Limb (tissue), 2 donors: ENCODE results near the gene ADAMTS17.

Experiments
- DNase-seq, 2 donors: peaks; one replicate each; pipeline ENCODE4 v3.0.0-alpha.2; 2016; ENCODE audit errors: extremely low spot score in 2 of 2

ADAMTS17 gene

GRCh38 chr15:100053474-100054121 lies 288.2 kb downstream of the ADAMTS17 start:
- no peak for DNase-seq

GRCh38 chr15:100052716-100053473 lies 288.9 kb downstream of the ADAMTS17 start:
- DNase-seq, result no peak

GRCh38 chr15:100050877-100051786 lies 290.6 kb downstream of the ADAMTS17 start:
- DNase-seq, result no peak

DNA sequence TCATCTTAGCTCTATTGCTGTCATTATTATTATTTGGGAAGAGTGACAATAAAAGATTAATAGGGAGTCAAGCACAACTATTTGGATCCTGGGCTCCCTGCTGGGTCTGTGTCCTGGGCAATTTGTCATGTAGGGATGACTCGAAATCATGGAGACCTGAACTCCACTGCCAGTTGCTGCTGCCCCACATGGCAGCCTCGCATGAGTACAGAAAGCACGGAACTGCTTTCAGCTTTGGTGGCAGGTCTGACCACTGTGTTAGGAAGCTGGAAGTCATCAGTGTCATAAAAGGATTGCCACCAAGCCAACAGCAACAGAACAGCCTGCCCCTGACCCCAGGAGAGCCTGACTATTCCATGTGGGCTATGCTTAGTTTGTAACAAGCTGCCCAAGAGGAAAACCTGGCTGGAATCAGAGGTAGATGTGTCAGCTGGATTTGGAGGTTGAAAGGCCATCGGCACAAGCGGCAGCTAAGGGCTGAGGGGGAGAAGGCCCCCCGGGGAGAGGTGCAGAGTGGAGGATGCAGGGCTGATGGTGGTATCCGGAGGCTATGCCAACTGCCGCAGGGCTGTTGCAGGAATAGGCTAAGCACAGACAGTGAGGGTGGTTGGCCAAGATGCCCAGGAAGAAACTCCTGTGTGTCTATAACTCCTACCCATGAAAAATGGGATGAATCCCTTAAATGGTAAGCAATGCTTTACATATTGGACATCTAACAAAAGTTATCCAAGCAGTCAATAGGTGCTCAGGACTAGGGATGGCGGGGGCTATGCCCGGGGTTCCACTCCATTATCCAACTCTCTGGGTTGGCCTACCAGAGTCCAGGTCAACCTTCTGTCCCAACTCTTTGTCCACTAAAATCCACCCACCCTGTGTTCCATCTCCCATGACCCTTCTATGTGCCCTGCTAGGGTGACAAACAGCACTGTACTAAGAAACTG lies 291.6 kb downstream of the ADAMTS17 start:
- DNase-seq, result no peak

- DNase-seq, result no peak
These were observed 292.3 kb downstream of the ADAMTS17 start for GRCh38 chr15:100049483-100049882.

DNA sequence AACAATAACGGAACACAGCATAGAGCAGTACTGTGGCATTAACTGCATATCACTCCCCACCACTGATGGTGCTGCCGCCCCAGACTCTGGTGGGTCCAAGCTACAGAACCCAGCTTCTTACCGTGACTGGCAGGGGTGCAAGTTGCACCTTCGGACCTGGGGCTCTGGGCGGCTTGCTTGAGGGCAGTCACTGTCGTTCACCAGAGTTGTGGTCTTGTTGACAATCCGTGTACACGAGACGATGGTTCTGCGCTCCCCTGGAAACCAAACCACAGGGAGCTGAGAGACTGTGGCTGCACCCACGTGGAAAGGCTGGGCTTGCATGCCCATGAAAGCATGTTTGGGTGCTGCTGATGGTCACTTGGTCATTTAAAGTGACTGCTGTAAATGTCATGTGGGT lies 293.0 kb downstream of the ADAMTS17 start:
- no peak for DNase-seq

GRCh38 chr15:100043692-100044091 lies 298.1 kb downstream of the ADAMTS17 start:
- DNase-seq, result no peak

GRCh38 chr15:100043068-100043641 lies 298.6 kb downstream of the ADAMTS17 start:
- no peak for DNase-seq

- no peak for DNase-seq
These were observed 299.2 kb downstream of the ADAMTS17 start for GRCh38 chr15:100042558-100042957.

DNA sequence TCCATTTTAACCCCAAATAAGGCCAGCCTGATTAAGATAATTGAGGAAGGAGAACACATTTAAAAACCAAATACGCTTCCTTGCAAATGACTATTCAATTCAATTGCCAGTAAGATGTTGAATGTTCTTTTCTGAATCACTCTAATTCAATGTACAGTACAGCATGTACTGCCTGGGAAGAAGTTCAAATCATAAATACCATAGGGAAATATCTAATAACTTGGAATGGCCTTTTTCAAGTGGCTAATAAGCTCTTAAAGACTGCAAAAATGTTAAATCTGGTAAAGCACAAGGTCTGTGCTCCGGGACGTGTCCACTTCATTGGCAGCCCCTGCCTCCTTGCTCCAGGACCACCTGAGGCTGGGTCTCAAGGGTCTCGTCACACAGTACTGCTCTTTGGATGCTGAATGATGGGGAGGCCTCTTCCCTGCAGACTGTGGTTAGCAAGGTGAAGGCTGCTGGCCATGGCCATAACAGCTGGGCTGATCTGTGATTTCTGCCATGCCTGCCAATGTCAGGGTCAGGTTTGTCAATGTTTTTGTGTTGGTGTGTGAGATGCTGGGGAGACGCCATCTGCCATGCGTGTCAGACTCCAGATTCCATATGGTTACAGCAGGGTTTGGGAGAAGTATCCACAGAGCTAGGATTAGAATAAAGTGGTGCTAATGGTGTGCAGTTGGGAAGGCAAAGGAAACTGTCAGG lies 300.5 kb downstream of the ADAMTS17 start:
- DNase-seq, result peak in 1 of 2 donors; percentile 69

DNA sequence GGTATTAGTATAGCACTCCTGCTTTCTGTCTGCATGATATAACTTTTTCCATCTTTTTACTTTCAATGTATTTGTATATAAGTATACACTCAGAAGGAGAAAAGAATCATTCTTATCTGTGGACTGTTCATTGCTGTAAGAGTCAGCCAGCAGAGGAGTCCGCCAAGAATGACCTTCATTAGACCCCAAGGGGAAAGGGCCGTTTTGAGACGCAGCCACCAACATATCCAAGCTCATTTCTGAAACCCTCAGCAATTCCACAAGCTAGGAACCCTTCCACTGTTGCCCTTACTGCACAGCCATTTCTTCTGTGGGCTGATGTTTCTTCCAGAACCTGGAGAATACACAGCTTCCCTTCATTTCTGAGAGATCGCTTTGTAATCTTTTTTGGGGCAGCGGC lies 301.8 kb downstream of the ADAMTS17 start:
- DNase-seq, result no peak

DNA sequence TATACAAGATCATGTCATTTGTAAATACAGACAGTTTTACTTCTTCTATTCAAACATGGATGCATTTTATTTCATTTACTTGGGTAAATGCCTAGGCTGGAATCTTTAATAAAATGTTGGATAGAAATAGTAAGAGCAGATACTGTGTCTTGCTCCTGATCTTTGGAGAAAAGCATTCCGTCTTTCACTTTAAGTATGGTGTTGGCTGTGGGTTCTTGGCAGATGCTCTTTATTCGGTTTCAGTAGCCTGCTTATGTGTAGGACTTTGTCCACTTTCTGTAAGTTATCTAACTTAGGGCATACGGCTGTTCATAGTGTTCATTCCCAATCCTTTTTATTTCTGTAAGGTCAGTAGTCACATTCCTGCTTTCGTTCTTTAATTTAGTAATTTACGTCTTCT lies 303.0 kb downstream of the ADAMTS17 start:
- no peak for DNase-seq

DNA sequence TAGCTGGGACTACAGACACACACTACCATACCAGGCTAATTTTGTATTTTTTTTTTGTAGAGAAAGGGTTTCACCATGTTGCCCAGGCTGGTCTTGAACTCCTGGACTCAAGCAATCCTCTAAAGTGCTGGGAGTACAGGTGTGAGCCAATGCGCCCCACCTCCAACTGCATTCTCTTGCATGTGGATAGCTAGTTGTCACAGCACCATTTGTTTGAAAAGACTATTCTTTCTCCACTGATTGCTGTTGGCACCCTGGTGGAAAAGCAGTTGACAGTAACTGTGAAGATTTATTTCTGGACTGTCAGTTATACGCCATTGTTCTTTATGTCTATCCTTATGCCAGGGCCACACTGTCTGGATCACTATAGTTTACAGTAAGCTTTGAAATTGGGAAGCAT lies 303.9 kb downstream of the ADAMTS17 start:
- no peak for DNase-seq

- DNase-seq, result no peak
These were observed 305.8 kb downstream of the ADAMTS17 start for GRCh38 chr15:100036015-100036414.

- no peak for DNase-seq
These were observed 307.6 kb downstream of the ADAMTS17 start for GRCh38 chr15:100034191-100034590.

DNA sequence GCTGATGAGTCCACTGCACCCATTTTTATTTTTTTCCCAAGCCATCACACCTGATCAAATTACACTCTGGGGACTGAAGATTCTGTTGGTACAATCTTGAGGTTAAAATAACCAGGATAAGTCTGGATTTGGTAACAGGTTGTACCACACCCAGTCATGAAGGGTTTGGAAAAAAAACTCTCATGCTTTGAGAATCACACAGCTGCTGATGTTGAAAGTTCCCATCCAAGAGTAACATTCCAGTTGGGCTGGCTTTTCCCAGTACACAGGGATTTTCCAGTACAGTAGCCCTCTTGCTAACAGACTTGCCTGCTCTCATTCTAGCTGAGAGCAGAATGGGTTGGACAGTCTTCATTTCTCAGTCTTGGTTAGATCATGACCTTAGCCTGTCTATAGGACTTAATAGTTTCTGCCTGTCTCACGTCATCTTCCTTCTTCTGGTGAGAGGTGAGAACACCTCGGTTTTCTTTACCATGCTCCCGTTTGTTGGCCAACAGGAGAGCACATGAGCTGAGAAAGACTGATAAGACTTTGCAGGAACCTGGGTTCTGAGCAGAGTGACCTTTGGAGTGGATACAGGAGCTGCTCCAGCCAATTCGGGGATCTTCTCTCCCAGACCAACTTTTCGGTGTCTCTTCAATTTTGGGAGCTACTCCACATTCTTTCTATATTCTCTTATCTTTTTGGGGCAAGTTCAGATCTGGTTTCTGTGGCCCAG lies 308.5 kb downstream of the ADAMTS17 start:
- DNase-seq, result no peak

DNA sequence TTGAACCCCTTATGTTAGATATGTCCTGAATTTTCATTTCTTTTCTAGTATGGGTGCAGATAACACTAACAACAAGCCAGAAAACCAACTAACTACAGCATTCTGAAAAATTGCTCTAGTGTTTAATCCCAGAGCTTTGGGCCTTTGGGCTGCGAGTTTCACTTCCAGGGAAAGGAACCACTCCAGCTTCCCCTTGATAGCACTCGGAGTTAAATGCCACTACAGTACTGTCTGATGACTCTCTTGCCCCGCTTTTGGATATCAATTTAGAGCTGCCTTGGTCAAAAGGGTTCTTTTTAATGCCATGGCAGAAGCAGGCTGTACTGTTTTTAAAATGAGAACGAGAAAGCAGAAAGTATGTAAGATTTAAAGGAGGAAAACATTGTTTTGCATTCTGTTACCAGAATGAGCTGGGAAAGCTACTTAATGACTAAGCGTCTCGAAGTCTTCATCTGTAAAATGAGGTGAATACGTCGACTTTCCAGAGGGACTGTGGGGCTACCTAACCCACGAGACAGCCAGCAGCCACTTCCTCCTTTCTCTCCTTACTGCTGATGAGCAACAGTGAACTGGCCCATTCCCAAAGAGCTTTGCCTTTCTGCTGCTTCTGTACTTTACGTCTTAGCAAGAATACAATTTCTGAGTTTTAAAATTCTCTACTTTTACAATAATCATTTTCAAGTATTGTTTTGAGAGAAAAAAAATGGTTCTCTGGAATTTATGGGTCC lies 309.3 kb downstream of the ADAMTS17 start:
- no peak for DNase-seq

GRCh38 chr15:100031665-100032357 lies 310.0 kb downstream of the ADAMTS17 start:
- DNase-seq, result no peak
